ENCODE data around the gene HM13.
"Not testable (repeated sequence)": the region's sequence is repeated elsewhere in the genome, so short reads cannot be mapped to it uniquely, and the experiment has no call there.

The HM13 gene

DNA sequence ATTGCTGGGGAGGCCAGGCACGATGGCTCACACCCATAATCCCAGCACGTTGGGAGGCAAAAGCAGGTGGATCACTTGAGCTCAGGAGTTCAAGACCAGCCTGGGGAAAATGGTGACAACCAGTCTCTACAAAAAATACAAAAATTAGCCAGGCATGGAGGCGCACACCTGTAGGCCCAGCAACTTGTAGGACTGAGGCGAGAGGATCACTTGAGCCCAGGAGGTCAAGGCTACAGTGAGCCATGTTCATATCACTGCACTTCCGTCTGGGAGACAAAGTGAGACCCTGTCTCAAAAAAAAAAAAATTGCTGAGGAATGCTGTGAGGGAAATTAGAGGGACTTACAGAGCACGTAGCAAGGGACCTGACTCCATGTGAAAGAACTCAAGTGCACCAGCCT, 50.0 kb downstream of the HM13 start:
- DNase-seq (ENCODE audit: insufficient read length, low spot score) (no peak), FAIRE-seq (no peak)

DNA sequence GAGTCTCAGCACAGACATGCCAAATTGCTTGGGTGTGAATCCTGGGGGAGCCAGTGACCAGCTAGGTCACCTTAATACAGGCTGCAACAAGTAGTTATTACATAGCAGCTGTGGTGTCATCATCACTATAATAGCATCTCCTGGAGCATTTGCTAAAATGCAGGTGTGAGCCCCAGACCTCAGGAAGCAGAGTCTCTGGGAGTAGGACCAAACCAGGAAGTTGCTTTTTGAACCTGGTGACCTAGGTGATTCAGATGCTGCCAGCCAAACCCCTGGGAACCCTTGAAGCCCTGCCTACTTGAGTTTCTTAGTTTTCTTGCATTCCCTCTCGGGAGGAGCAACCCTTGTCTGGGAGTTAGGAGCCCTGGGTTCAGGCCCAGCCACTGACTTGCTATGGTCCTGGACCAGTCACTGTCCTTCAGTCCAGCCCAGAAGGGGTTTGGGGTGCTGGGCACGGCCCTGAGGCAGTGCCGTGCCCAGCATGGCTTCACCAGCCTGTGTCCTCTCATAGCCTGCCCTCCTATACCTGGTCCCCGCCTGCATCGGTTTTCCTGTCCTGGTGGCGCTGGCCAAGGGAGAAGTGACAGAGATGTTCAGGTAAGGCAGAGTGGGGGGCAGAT, 51.6 kb downstream of the HM13 start:
- DNase-seq (ENCODE audit: insufficient read length, low spot score) (no peak), FAIRE-seq (no peak)

DNA sequence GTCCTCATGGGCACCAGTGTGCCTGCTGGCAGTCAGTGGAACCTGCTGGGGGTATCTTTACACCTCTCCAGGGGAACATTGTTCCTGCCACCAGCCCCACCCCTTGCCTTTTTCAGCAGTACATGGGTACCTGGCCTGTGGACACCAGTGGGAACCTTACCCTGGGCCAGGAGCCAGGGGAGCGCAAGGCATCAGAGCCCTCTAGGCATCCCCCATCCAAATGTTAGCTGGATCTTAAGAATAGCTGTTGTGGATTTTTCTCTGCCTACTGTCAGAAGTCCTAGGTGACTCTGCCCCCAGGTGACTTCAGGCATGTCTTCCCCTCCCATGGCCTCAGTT, 52.0 kb downstream of the HM13 start:
- FAIRE-seq, result no peak
- no peak for DNase-seq (ENCODE audit: insufficient read length, low spot score)

DNA sequence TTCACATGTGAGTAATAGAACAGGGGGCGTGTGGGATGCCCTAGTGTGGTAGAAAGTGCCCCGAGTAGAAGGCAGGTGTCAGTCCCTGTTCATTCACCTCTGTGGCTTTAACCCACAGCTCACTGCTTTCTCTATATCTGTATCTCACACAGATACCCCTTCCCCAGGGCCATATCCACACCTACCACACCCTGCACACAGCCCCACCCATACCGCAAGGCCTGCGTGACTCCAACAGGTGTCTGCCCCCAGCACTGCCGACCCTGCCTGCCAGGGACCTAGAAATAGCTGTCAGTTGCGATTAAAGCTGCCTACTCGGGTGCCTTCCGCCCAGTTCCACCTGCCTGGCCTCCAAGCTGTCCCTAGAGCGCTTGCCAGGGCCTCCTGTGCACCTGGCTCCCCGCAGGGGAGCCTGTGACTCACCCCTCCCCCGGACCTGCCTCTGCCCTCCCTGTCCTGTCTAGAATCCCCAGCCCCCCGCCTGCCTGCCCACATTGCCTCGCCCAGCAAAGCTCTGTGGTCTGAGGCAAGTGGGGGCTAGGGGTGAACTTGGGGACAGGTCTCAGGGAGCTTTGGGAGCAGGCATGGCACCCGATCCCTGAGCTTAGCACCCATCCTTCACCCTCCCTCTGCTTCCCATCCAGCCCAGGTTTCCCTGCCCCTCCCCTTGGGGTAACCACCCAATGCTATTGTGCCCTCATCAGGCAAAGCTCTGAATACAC, 52.6 kb downstream of the HM13 start:
- FAIRE-seq (no peak), DNase-seq (ENCODE audit: insufficient read length, low spot score) (no peak)

DNA sequence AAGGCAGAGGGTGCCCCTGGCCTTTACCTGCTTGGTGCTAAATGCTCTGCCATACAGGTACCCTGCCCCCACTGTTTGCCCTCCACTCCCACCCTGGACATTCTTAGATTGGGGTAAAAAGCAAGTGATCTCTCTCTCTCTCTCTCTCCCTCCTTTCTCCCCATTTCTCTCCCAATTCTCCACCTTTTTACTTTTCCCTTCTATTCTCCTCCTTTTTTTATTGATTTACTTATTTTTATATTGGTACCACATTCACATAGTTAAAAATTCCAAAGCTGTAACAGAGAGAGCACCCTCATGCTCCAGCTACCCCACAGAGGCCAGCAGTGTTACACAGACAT, 53.1 kb downstream of the HM13 start:
- DNase-seq (ENCODE audit: insufficient read length, low spot score), result no peak
- FAIRE-seq, result no peak

DNA sequence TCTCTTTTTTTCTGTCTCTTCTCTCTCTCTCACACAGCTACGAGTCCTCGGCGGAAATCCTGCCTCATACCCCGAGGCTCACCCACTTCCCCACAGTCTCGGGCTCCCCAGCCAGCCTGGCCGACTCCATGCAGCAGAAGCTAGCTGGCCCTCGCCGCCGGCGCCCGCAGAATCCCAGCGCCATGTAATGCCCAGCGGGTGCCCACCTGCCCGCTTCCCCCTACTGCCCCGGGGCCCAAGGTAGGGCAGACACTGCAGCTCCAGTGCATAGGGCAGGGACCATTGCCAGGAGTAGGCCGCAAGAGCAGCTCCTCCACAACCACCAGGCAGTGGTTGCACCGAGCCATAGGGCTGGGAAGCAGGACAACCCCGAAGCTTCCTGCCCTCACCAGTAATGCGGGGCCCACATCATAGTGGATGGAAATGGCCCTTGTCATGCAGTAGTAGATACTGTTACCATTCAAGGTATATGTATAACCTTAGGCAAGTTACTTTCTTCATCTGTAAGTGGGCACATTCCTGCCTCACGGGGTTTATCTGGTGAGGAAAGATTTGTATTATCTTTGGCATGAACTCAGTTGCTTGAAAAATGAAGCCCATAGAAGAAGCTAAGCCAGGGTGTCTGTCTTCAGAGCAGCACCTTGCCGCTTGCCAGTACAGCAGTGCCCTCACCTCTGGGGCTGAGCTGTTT, 53.9 kb downstream of the HM13 start:
- FAIRE-seq, result no peak

DNA sequence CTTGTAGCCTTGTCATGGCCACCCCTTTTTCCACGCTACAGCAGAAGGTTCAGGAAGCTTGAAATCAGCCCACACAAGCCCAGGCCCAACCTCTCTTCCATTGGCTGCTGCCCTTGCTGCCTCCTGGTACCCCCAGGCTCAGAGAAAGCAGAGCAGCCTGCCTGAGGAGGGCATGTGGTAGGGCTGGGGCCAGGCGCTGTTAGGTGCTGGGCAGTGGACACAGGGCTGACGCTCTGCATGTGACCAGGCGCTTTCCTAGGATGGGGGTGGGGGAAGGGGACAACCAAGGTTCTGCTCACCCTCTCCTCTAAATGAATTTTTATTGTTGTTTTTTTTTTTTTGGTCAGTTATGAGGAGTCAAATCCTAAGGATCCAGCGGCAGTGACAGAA, 54.5 kb downstream of the HM13 start:
- FAIRE-seq, result no peak
- DNase-seq (ENCODE audit: insufficient read length, low spot score), result no peak

More for the DNA sequence above, 53.9 kb downstream of the HM13 start:
- no peak for DNase-seq (ENCODE audit: insufficient read length, low spot score)

DNA sequence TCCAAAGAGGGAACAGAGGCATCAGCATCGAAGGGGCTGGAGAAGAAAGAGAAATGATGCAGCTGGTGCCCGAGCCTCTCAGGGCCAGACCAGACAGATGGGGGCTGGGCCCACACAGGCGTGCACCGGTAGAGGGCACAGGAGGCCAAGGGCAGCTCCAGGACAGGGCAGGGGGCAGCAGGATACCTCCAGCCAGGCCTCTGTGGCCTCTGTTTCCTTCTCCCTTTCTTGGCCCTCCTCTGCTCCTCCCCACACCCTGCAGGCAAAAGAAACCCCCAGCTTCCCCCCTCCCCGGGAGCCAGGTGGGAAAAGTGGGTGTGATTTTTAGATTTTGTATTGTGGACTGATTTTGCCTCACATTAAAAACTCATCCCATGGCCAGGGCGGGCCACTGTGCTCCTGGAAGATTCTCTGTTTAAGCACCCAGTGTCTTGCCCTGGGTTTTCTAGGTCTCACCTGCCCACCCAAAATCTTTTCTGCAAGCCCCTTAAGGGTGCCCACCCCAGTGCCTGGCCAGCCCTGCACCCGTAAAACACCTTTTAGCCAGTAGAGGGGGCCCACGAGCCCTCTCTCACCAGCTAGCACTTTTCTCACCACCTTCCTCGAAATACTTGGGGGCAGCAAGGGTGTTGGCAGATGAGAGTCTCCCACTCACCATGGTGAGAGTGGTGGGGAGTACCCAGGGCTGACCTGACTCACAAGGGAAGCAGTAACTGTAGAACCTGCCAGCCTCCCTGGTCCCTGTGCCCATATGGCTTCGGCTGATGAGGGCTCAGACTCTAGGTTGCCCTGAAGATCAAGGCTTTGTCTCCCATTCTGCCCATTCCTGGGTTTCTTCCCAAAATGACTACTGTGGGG, 55.1 kb downstream of the HM13 start:
- DNase-seq (ENCODE audit: insufficient read length, low spot score) (no peak), FAIRE-seq (no peak)

DNA sequence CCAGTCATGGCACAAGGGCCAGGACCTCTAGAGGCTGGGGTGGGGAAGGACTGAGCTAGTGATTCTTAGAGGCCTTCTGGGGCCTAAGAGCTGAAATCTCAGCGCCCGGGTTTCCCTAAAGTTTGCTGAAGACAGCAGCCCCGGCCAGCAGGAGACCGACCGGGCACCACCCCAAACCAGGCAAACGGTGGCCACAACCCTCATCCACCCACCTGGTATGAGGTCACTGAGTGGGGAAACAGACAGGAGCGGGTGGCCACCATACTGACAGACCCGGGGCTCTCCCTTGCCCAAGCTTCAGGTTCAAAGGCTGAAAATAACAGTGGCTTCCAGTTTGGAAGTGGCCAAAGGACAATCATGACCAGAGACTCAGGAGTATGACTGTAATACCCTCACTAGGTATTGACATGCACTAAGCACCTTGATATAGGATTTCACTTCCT, 55.8 kb downstream of the HM13 start:
- FAIRE-seq (no peak), DNase-seq (ENCODE audit: insufficient read length, low spot score) (no peak)

DNA sequence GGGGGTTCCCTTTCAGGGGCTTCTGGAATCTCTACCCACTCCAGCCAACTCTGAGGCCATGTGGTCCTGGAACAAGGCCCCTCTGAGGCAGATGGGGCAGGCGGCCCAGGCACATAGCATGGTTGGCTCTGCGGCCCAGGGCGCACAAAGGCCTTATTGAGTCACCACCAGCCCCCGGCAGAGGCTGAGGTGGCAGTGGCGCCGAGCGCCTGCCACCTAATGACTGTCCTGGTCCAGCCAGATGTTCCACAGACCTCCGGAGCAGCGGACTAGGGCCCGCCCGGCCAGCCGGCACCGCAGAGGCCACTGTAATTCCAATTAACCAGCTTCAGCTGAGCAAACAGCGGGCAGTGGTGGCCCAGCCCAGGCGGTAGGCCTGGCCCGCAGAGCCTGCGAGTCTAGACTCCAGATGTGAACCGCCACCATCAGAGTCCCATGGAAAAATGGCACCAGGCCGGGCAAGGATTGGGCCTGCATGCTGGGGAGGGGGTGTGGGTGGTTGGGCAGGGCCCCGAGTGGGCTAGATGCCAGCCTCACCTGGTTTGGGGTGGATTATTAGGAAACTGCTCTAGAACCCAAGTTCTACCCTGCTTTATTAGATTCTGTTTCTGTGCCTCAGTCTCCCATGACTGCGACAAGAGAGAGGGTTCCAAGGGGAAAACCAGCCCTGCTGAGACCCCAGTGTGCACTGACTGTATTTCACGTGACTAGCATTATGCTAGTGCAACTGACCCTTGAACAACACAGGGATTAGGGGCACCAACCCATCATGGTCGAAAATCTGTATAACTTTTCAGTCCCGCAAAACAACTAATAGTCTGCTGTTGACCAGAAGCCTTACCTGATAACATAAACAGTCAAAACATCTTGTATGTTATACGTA, 56.7 kb downstream of the HM13 start:
- FAIRE-seq (no peak), DNase-seq (ENCODE audit: insufficient read length, low spot score) (no peak)

DNA sequence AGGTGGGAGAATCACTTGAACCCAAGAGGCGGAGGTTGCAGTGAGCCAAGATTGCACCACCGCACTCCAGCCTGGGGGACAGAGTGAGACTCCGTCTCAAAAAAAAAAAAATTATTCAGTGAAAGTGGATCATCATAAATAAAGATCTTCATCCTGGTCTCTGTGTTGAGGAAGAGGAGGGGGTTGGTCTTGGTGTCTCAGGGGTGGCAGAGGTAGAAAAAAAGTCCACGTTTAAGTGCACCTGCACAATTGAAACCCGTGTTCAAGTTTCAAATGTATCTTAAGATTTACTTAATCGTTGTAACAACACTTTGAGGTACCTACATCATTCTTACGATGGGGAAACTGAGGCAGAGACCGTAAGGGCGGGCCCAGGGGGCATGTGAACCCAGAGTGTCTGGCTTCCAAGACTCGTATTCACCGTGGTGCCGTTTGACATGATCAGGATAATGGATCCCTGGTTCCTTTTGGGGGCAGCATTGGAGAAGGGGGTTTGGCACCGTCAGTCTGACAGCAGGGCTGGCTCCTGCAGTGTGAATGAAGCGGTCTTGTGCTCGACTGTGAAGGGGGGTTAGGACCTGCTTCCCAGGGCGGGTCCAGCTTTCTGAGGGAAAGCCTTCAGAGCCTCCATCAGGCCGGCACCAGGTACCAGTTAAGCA, 57.9 kb downstream of the HM13 start:
- FAIRE-seq (no peak), DNase-seq (ENCODE audit: insufficient read length, low spot score) (no peak)

DNA sequence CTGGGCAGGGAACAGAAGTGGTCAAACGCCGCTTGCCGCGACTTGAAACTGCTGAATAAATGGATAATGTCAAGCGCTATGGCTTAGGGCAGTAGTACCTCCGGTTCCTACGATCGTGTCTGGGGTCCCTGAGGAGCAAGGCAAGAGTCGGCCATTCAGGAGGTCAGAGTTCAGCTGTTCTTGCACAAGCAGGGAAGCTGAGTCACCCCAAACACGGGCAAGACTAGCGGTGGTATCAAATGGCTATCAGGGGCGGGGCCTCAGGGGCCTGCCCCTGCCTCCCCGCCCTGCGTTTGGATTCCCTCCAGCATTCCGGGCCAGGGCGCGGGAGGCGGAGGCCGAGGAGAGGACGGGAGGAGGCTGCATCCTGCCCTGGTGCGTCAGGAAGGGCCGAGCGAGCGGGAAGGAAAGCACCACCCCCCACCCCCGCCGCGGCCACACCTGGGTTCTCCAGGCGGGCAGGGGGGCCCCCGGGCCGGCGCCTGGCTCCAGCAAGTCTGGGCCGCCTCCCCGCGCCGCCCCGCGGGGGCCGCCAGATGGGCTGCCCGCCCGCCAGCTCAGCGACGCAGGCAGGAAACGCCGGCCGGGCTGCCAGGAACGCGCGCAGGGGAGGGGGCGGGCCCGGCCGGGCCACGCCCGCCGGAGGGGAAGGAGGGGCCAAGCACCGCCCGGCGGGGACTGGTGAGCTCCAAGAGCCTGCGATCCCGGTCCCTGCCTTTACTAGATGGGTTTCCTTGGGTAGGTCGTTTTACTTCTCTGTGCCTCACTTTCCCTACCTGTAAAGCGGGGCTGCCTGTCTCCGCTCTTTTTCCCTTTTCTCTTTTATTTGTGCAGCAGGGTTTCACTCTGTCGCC, 58.7 kb downstream of the HM13 start:
- DNase-seq (ENCODE audit: insufficient read length, low spot score) (peak; percentile 96), FAIRE-seq (peak; percentile 63)

DNA sequence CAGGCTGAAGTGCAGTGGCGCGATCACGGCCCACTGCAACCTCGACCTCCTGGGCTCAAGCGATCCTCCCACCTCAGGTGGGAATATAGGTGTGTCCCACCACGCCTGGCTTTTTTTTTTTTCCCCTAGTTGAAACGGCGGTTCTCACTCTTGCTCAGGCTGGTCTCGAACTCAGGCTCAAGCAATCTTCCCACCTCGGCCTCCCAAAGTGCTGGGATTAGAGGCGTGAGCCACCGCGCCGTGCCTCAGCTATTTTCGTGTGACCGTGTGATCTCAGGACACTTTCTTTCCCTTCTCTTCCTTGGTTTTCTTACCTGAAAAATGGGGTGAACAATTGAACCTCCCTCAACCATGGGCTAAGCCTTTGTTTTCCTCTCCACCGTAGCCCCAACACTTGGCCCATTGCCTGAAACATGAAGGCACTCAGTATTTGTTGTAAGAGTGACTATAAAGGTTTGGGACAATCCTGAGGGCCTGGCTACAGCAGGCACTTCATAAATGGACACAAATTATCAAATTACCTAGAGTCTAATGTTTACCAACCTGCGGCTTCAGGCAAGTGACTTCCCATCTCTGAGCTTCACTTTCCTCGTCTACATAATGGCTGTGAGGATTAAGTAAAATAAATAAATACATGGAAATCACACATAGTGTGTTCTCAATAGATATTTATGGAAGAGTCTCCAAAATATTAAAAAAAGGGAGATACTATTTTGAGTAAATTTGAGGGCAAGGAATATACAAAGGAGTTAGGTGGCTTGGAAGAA, 59.5 kb downstream of the HM13 start:
- DNase-seq (ENCODE audit: insufficient read length, low spot score), result no peak
- no peak for FAIRE-seq

DNA sequence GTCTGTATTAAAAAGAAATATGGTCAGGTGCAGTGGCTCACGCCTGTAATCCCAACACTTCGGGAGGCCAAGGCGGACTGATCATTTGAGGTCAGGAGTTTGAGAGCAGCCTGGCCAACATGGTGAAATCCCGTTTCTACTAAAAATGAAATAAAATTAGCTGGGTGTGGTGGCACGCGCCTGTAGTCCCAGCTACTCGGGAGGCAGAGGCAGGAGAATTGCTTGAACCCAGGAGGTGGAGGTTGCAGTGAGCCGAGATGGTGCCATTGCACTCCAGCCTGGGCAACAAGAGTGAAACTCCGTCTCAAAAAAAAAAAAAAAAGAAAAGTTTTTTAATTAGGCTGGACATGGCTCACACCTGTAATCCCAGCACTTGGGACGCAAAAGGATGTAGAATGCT, 60.7 kb downstream of the HM13 start:
- DNase-seq (ENCODE audit: insufficient read length, low spot score); FAIRE-seq: not testable (repeated sequence)

DNA sequence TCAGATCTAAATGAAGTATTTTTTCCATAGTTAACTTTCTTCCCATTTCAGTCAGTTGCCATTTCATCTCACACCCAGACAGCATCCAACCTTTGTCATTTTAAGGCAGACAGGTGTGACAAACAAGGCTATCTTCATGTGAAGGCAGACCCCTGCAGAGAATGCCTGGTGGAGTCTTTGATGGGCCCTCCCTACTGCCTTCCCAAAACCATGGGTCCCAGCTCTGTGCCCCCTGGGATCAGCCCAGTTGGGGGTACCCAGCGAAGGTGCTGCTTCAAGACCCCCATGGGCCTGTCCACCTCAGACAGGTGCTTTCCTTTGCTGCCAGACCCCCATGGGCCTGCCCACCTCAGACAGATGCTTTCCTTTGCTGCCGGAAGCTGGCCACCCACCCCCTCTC, 62.5 kb downstream of the HM13 start:
- no peak for FAIRE-seq
- DNase-seq (ENCODE audit: insufficient read length, low spot score), result no peak

DNA sequence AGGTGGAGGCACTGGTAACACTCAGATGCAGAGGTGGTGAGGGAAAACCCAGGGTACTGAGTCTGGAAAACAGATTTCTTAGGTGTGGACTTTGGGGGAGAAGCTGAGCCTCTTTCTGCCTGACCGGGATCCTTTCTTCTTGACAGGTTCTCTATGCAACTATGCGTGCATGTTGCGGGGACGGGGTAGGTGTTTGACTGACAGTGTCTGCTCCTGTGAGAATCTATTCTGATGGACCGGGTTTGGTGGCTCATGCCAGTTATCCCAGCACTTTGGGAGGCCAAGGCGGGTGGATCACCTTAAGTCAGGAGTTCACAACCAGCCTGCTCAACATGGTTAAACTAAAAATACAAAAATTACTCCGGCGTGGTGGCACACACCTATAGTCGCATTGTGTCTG, 63.0 kb downstream of the HM13 start:
- DNase-seq (ENCODE audit: insufficient read length, low spot score), result no peak
- no peak for FAIRE-seq

DNA sequence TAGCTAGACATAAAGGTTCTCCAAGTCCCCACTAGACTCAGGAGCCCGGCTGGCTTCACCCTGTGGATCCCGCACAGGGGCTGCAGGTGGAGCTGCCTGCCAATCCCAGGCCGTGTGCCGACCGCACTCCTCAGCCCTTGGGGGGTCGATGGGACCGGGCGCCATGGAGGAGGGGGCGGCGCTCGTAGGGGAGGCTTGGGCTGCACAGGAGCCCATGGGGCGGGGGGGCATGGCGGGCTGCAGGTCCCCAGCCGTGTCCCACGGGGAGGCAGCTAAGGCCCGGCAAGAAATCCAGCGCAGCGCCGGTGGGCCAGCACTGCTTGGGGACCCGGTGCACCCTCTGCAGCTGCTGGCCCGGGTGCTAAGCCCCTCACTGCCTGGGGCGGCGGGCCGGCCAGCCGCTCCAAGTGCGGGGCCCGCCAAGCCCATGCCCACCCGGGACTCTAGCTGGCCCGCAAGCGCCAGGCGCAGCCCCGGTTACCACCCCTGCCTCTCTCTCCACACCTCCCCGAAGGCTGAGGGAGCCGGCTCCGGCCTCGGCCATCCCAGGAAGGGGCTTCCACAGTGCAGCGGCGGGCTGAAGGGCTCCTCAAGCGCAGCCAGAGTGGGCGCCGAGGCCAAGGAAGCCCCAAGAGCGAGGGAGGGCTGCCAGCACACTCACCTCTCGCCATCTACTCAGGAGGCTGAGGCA, 64.4 kb downstream of the HM13 start:
- FAIRE-seq, result no peak
- DNase-seq (ENCODE audit: insufficient read length, low spot score), result no peak

DNA sequence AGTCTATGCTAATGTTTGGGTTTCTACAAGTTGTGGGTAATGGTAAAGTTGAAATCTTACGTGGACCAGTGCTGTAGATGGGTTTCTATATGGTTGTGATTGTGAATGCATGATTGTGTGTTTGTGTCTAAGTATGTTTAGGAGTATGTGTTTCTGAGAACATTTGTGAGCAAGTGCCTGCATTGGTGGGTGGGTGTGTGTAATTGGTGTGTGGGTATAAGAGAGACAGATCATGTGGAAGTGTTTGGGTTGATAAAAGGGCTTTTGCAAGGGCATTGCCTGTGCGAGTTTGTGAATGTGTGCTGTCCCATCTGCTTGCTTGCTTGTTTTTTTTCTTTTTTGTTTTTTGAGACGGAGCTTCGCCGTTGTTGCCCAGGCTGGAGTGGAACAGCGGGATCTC, 65.0 kb downstream of the HM13 start:
- DNase-seq (ENCODE audit: insufficient read length, low spot score) (no peak), FAIRE-seq (no peak)
